HG03045 (cell line): ENCODE data around the gene BCR.
"Not testable (repeated sequence)": the region's sequence is repeated elsewhere in the genome, so short reads cannot be mapped to it uniquely, and the experiment has no call there.

Experiments
- ATAC-seq: cut with Tn5 transposase; IDR thresholded peaks from one replicate; pipeline ENCODE4 v1.9.1; 2021; ENCODE audit warnings: mild to moderate bottlenecking, moderate library complexity; ENCODE audit not compliant: unreplicated experiment

The BCR gene

GRCh38 chr22:23361676-23362075 lies 181.4 kb downstream of the BCR start:
- no peak for ATAC-seq

- ATAC-seq, result no peak
Observed at GRCh38 chr22:23363683-23364082, 183.4 kb downstream of the BCR start.

- ATAC-seq, result no peak
Observed at GRCh38 chr22:23364389-23364788, 184.1 kb downstream of the BCR start.

GRCh38 chr22:23365524-23365923 lies 185.2 kb downstream of the BCR start:
- no peak for ATAC-seq

GRCh38 chr22:23365961-23366360 lies 185.7 kb downstream of the BCR start:
- ATAC-seq, result no peak

- ATAC-seq, result not testable (repeated sequence)
Observed at GRCh38 chr22:23367196-23367595, 186.9 kb downstream of the BCR start.
